Activated CD4-positive, alpha-beta memory T cell treated with anti-CD3 and anti-CD28 coated beads for 36 hours (primary cell): ENCODE results near the gene RHOU. TPM values are rescaled to one million over a fixed set of nuclear protein-coding genes. Genes with fewer than 3 reads are reported as not detected.
A peak's percentile ranks its signal among the peaks of the same experiment; 100 is the strongest.

ENCODE experiments used
- CTCF ChIA-PET: fragments of 350-600 bp; sonication (Branson Sonifier 250); formaldehyde crosslinking; loops from one replicate; lab custom pipeline; 2021; ENCODE audit warnings: antibody characterized with exemption, inconsistent platforms; lab: Charles Lee
- POLR2A ChIA-PET: fragments of 350-600 bp; sonication (Branson Sonifier 250); formaldehyde crosslinking; loops from one replicate; lab custom pipeline; 2021; ENCODE audit warnings: antibody characterized with exemption; lab: Charles Lee
- DNase-seq: peaks from one replicate; pipeline ENCODE4 v3.0.0-alpha.2; 2020
- H3K27ac Mint-ChIP-seq: one replicate; pipeline ENCODE4 v1.8.0; 2021; ENCODE audit warnings: mixed read lengths
- H3K27me3 Mint-ChIP-seq: one replicate; pipeline ENCODE4 v1.8.0; 2021; ENCODE audit warnings: mixed read lengths
- H3K36me3 Mint-ChIP-seq: one replicate; pipeline ENCODE4 v1.8.0; 2021; ENCODE audit warnings: mixed read lengths
- H3K4me1 Mint-ChIP-seq: one replicate; pipeline ENCODE4 v1.8.0; 2021; ENCODE audit warnings: low read depth, mixed read lengths
- H3K4me3 Mint-ChIP-seq: one replicate; pipeline ENCODE4 v1.8.0; 2021; ENCODE audit warnings: mild to moderate bottlenecking, mixed read lengths
- H3K9me3 Mint-ChIP-seq: one replicate; pipeline ENCODE4 v1.8.0; 2021; ENCODE audit warnings: mixed read lengths
- intact Hi-C: fragments of 100-400 bp; cut with micrococcal nuclease; formaldehyde crosslinking; loops from one replicate; pipeline ENCODE4 v1.15.1; 2023
- total RNA-seq, 2 experiments: library from RNA; stranded (reverse); gene quantifications; one replicate each; pipeline ENCODE4 v1.2.3, GENCODE V29; 2021

Gene RHOU
- total RNA-seq, 2 experiments from 2014 or later, result 0.57 to 0.68 TPM

GRCh38 chr1:228751360-228752098, 16.2 kb downstream of the RHOU start:
- H3K4me1 Mint-ChIP-seq, result peaks cover 12% of the 10 kb centered on the region
- peaks cover 2% of the 10 kb centered on the region for H3K36me3 Mint-ChIP-seq
- intact Hi-C loops, result loop anchor here (1.0 kb wide), 1 partner anchor 43 kb away; no protein-coding TSS in a partner anchor
- ChIA-PET POLR2A (interaction anchor here (0.6 to 1.3 kb wide), 2 partner anchors 43 to 132 kb away, joined by 3 to 5 read pairs; no protein-coding TSS in a partner anchor), CTCF (interaction anchor here (0.9 to 1.5 kb wide), 2 partner anchors 10 to 43 kb away, joined by 3 to 5 read pairs; no protein-coding TSS in a partner anchor)
- H3K27ac Mint-ChIP-seq, result no peak overlapping the region
- peaks cover 13% of the 10 kb centered on the region for H3K27me3 Mint-ChIP-seq
- DNase-seq, result peak; percentile 30
- no peak overlapping the region for H3K4me3 Mint-ChIP-seq
- H3K9me3 Mint-ChIP-seq, result no peaks in the 10 kb centered on the region

DNA sequence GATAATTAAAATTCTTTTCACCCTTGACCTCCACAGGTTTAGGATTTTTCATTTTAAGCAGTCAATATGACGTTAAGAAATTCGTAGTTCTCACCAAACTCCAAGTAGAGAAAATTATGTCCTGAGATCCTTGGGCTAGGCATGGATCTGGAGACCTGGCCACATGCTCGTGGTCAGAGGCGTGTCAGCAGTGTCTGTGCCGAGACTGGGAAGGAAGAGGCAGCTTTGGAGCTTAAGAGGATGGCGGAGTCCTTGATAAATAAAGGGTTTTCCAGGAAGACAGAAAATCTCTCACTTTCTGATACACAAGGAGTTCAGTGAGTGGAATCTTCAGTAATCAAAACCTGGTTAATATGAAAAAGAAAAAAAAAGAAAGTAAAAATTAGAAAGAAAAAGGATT, 17.0 kb downstream of the RHOU start:
- Mint-ChIP-seq H3K4me1 (peaks cover 12% of the 10 kb centered on the region), H3K27ac (no peak overlapping the region), H3K27me3 (peaks cover 13% of the 10 kb centered on the region), H3K9me3 (peaks cover 4% of the 10 kb centered on the region), H3K36me3 (no peaks in the 10 kb centered on the region), H3K4me3 (no peak overlapping the region)
- no peak for DNase-seq
- ChIA-PET POLR2A (interaction anchor here (1.3 kb wide), 1 partner anchor 42 kb away, joined by 5 read pairs; no protein-coding TSS in a partner anchor), CTCF (interaction anchor here (1.5 kb wide), 1 partner anchor 9 kb away, joined by 3 read pairs; no protein-coding TSS in a partner anchor)
- intact Hi-C loops, result no loop called here

- H3K36me3 Mint-ChIP-seq, result no peaks in the 10 kb centered on the region
- no peak for DNase-seq
- no peak overlapping the region for H3K27ac Mint-ChIP-seq
- H3K27me3 Mint-ChIP-seq, result peaks cover 13% of the 10 kb centered on the region
- no peak overlapping the region for H3K4me3 Mint-ChIP-seq
- H3K4me1 Mint-ChIP-seq, result peaks cover 12% of the 10 kb centered on the region
- CTCF ChIA-PET, result interaction anchor here (1.5 kb wide), 1 partner anchor 9 kb away, joined by 3 read pairs; no protein-coding TSS in a partner anchor
- POLR2A ChIA-PET, result interaction anchor here (1.3 kb wide), 1 partner anchor 42 kb away, joined by 5 read pairs; no protein-coding TSS in a partner anchor
- intact Hi-C loops, result no loop called here
- H3K9me3 Mint-ChIP-seq, result peaks cover 4% of the 10 kb centered on the region
Observed at GRCh38 chr1:228752675-228753265, 17.5 kb downstream of the RHOU start.

DNA sequence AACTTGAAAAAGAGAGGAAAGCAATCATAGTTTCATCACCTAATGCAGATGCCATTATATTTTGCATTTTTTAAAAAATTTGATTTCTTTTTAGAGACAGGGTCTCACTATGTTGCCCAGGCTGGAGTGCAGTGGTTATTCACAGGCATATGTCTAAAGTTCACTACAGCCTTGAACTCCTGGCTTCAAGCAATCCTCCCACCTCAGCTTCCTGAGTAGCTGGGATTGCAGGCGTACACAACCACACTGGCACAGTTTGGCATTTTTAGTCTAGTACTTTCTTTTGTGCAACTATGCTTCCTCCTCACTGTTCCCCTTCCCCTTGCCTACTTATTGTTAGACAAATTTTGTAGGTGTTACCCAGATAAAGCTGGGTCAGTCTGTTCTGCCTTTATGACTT, 18.0 kb downstream of the RHOU start:
- DNase-seq, result no peak
- ChIA-PET CTCF (no interaction called here), POLR2A (no interaction called here)
- H3K36me3 Mint-ChIP-seq, result no peaks in the 10 kb centered on the region
- intact Hi-C loops, result no loop called here
- H3K27me3 Mint-ChIP-seq, result peaks cover 13% of the 10 kb centered on the region
- H3K27ac Mint-ChIP-seq, result no peak overlapping the region
- H3K4me3 Mint-ChIP-seq, result no peak overlapping the region
- H3K4me1 Mint-ChIP-seq, result peaks cover 10% of the 10 kb centered on the region
- peaks cover 4% of the 10 kb centered on the region for H3K9me3 Mint-ChIP-seq

DNA sequence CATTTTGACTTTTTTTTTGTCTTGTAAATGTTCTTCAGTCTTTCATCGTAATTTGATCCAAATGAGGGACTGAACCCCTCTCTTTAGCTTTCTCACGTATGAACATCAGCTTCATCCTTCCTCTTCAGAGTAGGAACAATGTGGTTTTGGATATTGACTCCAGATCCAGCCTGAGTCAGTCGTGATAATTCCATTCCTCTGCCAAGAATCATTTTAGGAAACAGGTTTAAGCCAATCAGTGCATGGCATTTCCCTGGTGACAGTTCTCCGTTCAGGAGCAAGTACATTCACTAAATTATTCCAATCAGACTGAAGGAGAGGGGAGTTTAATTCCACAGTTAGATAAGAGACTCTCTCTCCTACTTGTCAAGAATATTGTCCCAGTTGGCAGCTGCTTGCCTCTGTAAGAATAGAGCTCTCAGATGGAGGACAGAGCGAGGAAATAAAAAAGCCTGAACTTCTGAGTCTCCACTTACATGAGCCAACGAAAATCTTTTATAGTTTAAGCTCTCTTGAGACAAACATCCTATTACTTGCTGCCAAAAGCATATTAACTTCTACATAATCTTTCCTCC, 18.6 kb downstream of the RHOU start:
- intact Hi-C loops, result no loop called here
- no peak for DNase-seq
- Mint-ChIP-seq H3K27me3 (peaks cover 13% of the 10 kb centered on the region), H3K36me3 (no peaks in the 10 kb centered on the region), H3K27ac (no peak overlapping the region), H3K4me3 (no peak overlapping the region), H3K9me3 (peaks cover 4% of the 10 kb centered on the region), H3K4me1 (peaks cover 4% of the 10 kb centered on the region)
- CTCF ChIA-PET, result no interaction called here
- POLR2A ChIA-PET, result no interaction called here

DNA sequence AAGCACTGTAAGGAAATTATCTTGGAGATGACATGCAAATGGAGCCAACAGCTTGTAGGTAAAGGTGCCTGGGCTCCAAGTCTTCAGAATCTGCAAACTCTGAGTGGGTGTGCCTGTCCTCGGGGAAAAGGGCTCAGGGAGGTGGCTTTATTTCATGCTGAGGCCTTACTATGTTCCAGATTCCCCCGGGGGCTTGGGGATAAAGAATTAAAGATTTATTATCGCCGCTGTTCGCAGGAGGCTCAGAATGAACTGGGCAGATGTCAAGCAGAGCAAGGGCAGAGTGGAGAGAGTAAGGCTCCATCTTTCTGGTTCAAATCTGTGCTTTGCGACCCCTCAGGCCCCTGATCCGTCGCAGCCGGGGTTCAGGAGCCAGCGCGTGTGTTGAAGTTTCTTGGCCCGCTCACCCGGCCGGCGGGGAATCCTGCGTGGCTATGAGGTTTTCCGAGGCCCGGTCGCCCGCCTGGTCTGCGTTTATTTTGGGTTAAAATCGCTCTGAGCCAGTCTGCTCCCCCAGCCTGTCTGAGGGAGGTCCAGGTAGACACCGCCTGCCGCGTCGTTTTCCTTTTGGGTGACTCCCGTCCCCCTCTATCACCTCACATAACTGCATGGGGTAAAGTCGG, 19.5 kb downstream of the RHOU start:
- intact Hi-C loops, result no loop called here
- no peak overlapping the region for H3K27ac Mint-ChIP-seq

GRCh38 chr1:228755800-228756199, 20.5 kb downstream of the RHOU start:
- POLR2A ChIA-PET, result no interaction called here
- intact Hi-C loops, result no loop called here
- H3K27ac Mint-ChIP-seq, result no peak overlapping the region
- CTCF ChIA-PET, result interaction anchor here (0.7 to 0.9 kb wide), 2 partner anchors 281 to 472 kb away, joined by 3 to 4 read pairs; no protein-coding TSS in a partner anchor
- no peak for DNase-seq
- H3K9me3 Mint-ChIP-seq, result peaks cover 4% of the 10 kb centered on the region
- H3K27me3 Mint-ChIP-seq, result peaks cover 15% of the 10 kb centered on the region
- H3K36me3 Mint-ChIP-seq, result no peaks in the 10 kb centered on the region
- peaks cover 3% of the 10 kb centered on the region for H3K4me1 Mint-ChIP-seq
- H3K4me3 Mint-ChIP-seq, result no peak overlapping the region

More for the DNA sequence above, 19.5 kb downstream of the RHOU start:
- no peak for DNase-seq
- POLR2A ChIA-PET, result no interaction called here
- H3K27me3 Mint-ChIP-seq, result peaks cover 13% of the 10 kb centered on the region
- CTCF ChIA-PET, result no interaction called here
- H3K36me3 Mint-ChIP-seq, result no peaks in the 10 kb centered on the region
- H3K4me1 Mint-ChIP-seq, result peaks cover 3% of the 10 kb centered on the region
- H3K4me3 Mint-ChIP-seq, result no peak overlapping the region
- H3K9me3 Mint-ChIP-seq, result peaks cover 4% of the 10 kb centered on the region

- intact Hi-C loops, result no loop called here
- H3K36me3 Mint-ChIP-seq, result no peaks in the 10 kb centered on the region
- ChIA-PET CTCF (interaction anchor here (0.9 kb wide), 1 partner anchor 471 kb away, joined by 4 read pairs; no protein-coding TSS in a partner anchor), POLR2A (no interaction called here)
- H3K4me3 Mint-ChIP-seq, result no peak overlapping the region
- H3K9me3 Mint-ChIP-seq, result peaks cover 4% of the 10 kb centered on the region
- peaks cover 3% of the 10 kb centered on the region for H3K4me1 Mint-ChIP-seq
- peaks cover 15% of the 10 kb centered on the region for H3K27me3 Mint-ChIP-seq
- no peak overlapping the region for H3K27ac Mint-ChIP-seq
- DNase-seq, result no peak
Observed at GRCh38 chr1:228756457-228756856, 21.2 kb downstream of the RHOU start.

DNA sequence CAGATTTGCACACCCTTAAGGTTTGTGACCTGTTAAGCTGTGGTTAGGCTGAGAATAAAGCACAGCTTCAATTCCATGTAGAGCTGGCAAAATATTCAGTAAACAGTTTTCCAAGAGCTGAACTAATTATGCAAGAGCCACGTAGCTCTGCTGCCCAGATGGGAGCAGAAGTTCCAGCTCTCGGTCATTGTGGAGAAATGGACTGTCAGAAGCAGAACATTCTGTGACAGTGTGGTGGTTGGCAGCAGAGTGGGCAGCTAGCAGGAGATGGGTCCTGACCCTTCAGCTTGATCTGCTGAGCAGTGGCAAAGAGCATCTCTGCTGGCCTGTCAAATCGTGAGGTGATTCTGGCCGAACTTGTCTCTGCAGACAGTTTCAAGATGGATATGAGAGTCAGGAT, 23.2 kb downstream of the RHOU start:
- intact Hi-C loops, result no loop called here
- CTCF ChIA-PET, result no interaction called here
- Mint-ChIP-seq H3K27ac (no peak overlapping the region), H3K36me3 (no peaks in the 10 kb centered on the region), H3K9me3 (peaks cover 4% of the 10 kb centered on the region), H3K27me3 (peaks cover 14% of the 10 kb centered on the region), H3K4me3 (no peak overlapping the region), H3K4me1 (no peaks in the 10 kb centered on the region)
- no peak for DNase-seq
- POLR2A ChIA-PET, result no interaction called here

DNA sequence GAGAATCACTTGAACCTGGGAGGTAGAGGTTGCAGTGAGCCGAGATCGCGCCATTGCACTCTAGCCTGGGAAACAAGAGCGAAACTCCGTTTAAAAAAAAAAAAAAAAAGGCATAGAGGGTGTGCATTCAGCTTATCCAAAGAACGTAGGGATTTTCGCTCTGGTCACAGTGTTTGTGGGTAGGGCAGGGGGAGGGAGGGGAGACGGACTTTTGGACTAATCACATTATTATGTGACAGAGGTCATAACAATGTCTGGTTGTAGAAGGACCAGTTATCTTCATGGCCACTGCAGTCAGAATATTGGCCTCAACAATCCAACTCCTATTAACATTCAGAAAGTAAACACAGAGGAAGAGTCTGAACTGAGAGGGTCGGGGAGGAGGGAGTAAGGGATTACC, 25.7 kb downstream of the RHOU start:
- Mint-ChIP-seq H3K27me3 (peaks cover 4% of the 10 kb centered on the region), H3K36me3 (no peaks in the 10 kb centered on the region), H3K9me3 (peaks cover 4% of the 10 kb centered on the region), H3K4me1 (peaks cover 7% of the 10 kb centered on the region), H3K4me3 (no peak overlapping the region), H3K27ac (no peak overlapping the region)
- POLR2A ChIA-PET, result no interaction called here
- CTCF ChIA-PET, result interaction anchor here (1.0 kb wide), 1 partner anchor 9 kb away, joined by 3 read pairs; no protein-coding TSS in a partner anchor
- no peak for DNase-seq
- intact Hi-C loops, result no loop called here

- H3K36me3 Mint-ChIP-seq, result no peaks in the 10 kb centered on the region
- intact Hi-C loops, result no loop called here
- peaks cover 2% of the 10 kb centered on the region for H3K27me3 Mint-ChIP-seq
- ChIA-PET CTCF (no interaction called here), POLR2A (no interaction called here)
- H3K4me1 Mint-ChIP-seq, result peaks cover 17% of the 10 kb centered on the region
- DNase-seq, result no peak
- no peaks in the 10 kb centered on the region for H3K9me3 Mint-ChIP-seq
- H3K27ac Mint-ChIP-seq, result no peak overlapping the region
- H3K4me3 Mint-ChIP-seq, result no peak overlapping the region
Observed at GRCh38 chr1:228763561-228763960, 28.3 kb downstream of the RHOU start.
